Measurements from ENCODE around the gene PDE8A.

The PDE8A gene

DNA sequence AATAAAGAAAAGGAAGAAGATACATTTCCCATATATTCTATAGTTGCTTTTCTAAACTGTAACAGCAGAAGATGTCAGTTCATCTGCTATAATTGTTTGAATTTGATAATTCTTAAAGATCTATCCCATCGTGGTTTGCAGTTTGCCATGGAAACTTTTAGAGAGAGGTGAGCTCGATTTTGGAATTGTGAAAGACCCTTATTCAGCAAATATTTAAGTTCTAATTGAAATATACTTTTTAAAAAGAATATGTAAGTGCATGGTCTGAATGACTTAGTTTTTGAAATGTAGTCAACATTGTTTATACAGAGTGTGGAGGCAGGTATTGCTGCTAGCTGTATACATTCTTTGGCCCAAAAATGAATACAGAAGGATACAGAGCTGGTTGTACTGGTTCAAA lies 127.7 kb downstream of the PDE8A start (continued):
- TF ChIP-seq ZNF16 (tag by site-specific recombination; IDR thresholded peaks at IDR 0.05; ENCODE audit: low read depth) = no peak
- no peak for TF ChIP-seq ZNF404 (tag by site-specific recombination; IDR thresholded peaks at IDR 0.05)
- TF ChIP-seq ZNF23 (tag by site-specific recombination; IDR thresholded peaks at IDR 0.05; ENCODE audit: borderline replicate concordance) = no peak

DNA sequence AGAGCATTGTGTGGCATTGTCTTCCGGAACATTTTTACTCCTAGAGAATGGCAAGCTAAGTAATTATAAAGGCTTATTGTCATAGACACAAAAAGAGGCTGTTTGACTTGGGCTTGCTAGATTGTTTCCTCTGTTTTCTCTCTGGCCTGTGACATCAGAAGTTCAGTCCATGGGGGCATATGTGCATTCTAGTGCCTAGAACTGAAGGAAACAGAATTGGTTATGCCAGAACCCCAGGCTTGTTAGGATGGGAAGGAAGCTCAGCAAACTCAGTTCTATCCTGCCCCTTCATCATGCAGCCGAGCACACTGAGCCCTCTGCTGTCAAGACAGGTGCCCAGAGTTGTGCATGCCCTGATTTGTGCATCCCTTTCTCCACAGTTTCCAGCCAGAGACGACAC lies 131.3 kb downstream of the PDE8A start:
- Histone ChIP-seq H3K4me1 (ENCODE audit: control insufficient read depth, insufficient read depth, low read length) (no peaks in the 10 kb centered on the region), H3K27ac (ENCODE audit: extremely low read depth, low read depth, low read length) (no peak overlapping the region), H3K9me3 (ENCODE audit: control insufficient read depth, insufficient read depth, low read depth, low read length) (no peaks in the 10 kb centered on the region), H3K36me3 (ENCODE audit: control insufficient read depth in 2 of 2, insufficient read depth in 1 of 2, low read length in 2 of 2) (peaks cover 0 to 37% of the 10 kb centered on the region in 2 experiments; a peak in 2 of 3 replicates), H3K4me3 (ENCODE audit: low read depth, low read length) (no peak overlapping the region)
- ChIA-PET POLR2A (no interaction called here), CTCF (no interaction called here)
- TF ChIP-seq ZFP41 (tag by site-specific recombination; IDR thresholded peaks at IDR 0.05; ENCODE audit: borderline replicate concordance) (no peak), ZNF747 (tag by site-specific recombination; IDR thresholded peaks at IDR 0.05) (no peak), ZNF433 (tag by site-specific recombination; IDR thresholded peaks at IDR 0.05; ENCODE audit: low read depth) (no peak), OSR2 (tag by site-specific recombination; IDR thresholded peaks at IDR 0.05) (no peak), GLIS2 (tag by site-specific recombination; IDR thresholded peaks at IDR 0.05) (no peak), SP2 (tag by site-specific recombination; IDR thresholded peaks at IDR 0.05) (no peak), ZBTB1 (tag by site-specific recombination; IDR thresholded peaks at IDR 0.05) (no peak)
- TF ChIP-seq, protein P1, sequence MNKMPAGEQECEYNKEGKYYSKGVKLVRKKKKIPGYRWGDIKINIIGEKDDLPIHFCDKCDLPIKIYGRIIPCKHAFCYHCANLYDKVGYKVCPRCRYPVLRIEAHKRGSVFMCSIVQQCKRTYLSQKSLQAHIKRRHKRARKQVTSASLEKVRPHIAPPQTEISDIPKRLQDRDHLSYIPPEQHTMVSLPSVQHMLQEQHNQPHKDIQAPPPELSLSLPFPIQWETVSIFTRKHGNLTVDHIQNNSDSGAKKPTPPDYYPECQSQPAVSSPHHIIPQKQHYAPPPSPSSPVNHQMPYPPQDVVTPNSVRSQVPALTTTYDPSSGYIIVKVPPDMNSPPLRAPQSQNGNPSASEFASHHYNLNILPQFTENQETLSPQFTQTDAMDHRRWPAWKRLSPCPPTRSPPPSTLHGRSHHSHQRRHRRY (tag by site-specific recombination; IDR thresholded peaks at IDR 0.05) = no peak
- TF ChIP-seq, protein P2, sequence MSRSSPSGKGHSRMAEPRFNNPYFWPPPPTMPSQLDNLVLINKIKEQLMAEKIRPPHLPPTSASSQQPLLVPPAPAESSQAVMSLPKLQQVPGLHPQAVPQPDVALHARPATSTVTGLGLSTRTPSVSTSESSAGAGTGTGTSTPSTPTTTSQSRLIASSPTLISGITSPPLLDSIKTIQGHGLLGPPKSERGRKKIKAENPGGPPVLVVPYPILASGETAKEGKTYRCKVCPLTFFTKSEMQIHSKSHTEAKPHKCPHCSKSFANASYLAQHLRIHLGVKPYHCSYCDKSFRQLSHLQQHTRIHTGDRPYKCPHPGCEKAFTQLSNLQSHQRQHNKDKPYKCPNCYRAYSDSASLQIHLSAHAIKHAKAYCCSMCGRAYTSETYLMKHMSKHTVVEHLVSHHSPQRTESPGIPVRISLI (tag by site-specific recombination; IDR thresholded peaks at IDR 0.05) = no peak
- TF ChIP-seq, protein P3, sequence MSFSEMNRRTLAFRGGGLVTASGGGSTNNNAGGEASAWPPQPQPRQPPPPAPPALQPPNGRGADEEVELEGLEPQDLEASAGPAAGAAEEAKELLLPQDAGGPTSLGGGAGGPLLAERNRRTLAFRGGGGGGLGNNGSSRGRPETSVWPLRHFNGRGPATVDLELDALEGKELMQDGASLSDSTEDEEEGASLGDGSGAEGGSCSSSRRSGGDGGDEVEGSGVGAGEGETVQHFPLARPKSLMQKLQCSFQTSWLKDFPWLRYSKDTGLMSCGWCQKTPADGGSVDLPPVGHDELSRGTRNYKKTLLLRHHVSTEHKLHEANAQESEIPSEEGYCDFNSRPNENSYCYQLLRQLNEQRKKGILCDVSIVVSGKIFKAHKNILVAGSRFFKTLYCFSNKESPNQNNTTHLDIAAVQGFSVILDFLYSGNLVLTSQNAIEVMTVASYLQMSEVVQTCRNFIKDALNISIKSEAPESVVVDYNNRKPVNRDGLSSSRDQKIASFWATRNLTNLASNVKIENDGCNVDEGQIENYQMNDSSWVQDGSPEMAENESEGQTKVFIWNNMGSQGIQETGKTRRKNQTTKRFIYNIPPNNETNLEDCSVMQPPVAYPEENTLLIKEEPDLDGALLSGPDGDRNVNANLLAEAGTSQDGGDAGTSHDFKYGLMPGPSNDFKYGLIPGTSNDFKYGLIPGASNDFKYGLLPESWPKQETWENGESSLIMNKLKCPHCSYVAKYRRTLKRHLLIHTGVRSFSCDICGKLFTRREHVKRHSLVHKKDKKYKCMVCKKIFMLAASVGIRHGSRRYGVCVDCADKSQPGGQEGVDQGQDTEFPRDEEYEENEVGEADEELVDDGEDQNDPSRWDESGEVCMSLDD (tag by site-specific recombination; IDR thresholded peaks at IDR 0.05) = no peak
- TF ChIP-seq, protein P4, sequence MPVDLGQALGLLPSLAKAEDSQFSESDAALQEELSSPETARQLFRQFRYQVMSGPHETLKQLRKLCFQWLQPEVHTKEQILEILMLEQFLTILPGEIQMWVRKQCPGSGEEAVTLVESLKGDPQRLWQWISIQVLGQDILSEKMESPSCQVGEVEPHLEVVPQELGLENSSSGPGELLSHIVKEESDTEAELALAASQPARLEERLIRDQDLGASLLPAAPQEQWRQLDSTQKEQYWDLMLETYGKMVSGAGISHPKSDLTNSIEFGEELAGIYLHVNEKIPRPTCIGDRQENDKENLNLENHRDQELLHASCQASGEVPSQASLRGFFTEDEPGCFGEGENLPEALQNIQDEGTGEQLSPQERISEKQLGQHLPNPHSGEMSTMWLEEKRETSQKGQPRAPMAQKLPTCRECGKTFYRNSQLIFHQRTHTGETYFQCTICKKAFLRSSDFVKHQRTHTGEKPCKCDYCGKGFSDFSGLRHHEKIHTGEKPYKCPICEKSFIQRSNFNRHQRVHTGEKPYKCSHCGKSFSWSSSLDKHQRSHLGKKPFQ (tag by site-specific recombination; IDR thresholded peaks at IDR 0.05) = no peak

DNA sequence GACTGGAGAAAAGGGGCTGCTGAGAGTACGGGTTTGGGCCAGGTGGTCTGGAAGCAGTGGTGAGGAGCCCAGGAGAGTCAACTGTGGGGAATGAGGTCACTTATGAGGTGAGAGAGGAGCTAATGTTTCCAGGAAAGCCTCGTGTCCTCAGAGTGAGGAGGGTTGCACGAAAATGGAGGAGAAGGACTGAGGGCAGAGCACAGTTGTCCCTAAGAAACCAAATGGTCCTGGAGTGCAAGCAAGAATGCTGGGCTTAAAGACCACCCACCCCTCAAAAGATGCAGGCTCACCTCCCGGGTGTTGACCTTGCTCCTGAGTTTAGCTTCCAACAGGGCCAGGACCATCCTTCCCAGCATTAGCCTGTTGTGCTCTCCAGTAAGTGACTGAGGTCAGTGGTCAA lies 133.2 kb downstream of the PDE8A start:
- H3K36me3 ChIP-seq (ENCODE audit: control insufficient read depth in 2 of 2, insufficient read depth in 1 of 2, low read length in 2 of 2) = peaks cover 0 to 37% of the 10 kb centered on the region in 2 experiments
- H3K4me3 ChIP-seq (ENCODE audit: low read depth, low read length) = no peak overlapping the region
- CTCF ChIA-PET = no interaction called here
- no peak overlapping the region for H3K27ac ChIP-seq (ENCODE audit: extremely low read depth, low read depth, low read length)
- TF ChIP-seq ZNF501 (tag by site-specific recombination; IDR thresholded peaks at IDR 0.05) (no peak), ZNF626 (tag by site-specific recombination; IDR thresholded peaks at IDR 0.05) (no peak), ZNF544 (tag by site-specific recombination; IDR thresholded peaks at IDR 0.05) (no peak)
- no peaks in the 10 kb centered on the region for H3K9me3 ChIP-seq (ENCODE audit: control insufficient read depth, insufficient read depth, low read depth, low read length)
- POLR2A ChIA-PET = no interaction called here
- H3K4me1 ChIP-seq (ENCODE audit: control insufficient read depth, insufficient read depth, low read length) = no peaks in the 10 kb centered on the region
